Fibroblast of peridontal ligament (primary cell): ENCODE data around the gene TRIM25.
"Not testable (repeated sequence)": the region's sequence is repeated elsewhere in the genome, so short reads cannot be mapped to it uniquely, and the experiment has no call there.

Source experiments
- DNase-seq: peaks from one replicate; pipeline ENCODE4 v3.0.0-alpha.2; 2010; ENCODE audit errors: extremely low read depth

The TRIM25 gene

DNA sequence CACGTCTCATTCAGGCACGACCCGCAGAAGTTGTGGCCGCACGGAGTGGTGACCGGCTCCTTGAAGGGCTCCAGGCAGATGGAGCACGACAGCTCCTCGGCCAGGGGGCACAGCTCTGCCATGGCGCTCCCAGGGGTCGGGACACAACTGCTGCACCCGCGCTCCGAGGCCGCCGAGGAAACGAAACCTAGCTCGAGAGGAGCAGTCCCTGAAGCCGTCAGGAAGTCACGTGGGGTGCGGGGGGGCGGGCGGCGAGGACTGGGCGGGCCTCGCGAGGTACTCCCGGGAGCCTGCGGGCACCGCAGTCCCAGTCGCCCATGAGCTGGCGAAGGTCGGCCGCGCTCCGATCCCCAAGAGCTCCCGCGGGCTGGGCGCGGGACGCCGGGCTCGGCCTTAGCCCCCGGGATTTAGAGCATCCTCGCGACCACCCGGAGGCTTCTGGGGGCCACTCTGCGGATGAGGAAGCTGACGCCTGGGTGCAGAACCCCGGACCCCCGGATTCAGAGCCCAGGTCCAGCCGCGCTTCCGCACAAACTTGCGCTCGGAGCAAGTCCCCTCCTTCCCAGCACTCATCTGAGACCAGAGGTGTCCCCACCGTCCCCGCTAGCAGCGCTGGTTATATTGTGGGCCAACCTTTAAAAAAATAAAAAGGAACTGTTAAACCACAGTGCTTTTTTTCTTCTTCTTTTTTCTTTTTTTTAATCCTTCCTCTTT, at the start of gene TRIM25:
TRIM25 (minus strand) TSS at position 183 of the 714 bp plus-strand sequence; CDS start at position 122, 61 bp downstream.
- peak; percentile 73 for DNase-seq

- DNase-seq: peak; percentile 90
Measured at GRCh38 chr17:56960596-56961538, 47.0 kb upstream of the TRIM25 start, which contains the start of gene COIL. TSS of gene COIL (minus strand) at chr17:56961050. CDS start at chr17:56961019, 31 bp downstream.

DNA sequence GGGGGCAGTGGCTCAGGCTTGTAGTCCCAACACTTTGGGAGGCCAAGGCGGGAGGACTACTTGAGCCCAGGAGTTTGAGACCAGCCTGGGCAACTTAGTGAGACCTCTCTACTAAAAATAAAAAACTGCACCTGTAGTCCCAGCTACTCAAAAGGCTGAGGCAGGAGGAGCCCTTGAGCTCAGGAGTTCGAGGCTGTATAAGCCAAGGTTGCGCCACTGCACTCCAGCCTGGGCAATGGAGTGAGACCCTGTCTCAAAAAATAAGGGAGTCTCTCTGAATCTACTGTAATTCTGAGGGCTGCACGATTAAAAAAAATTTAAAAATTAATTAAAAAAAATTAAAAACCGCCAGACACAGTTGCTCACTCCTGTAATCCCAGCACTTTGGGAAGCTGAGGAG, 43.1 kb upstream of the TRIM25 start:
- no peak for DNase-seq

GRCh38 chr17:56949595-56949994, 35.7 kb upstream of the TRIM25 start:
- no peak for DNase-seq

DNA sequence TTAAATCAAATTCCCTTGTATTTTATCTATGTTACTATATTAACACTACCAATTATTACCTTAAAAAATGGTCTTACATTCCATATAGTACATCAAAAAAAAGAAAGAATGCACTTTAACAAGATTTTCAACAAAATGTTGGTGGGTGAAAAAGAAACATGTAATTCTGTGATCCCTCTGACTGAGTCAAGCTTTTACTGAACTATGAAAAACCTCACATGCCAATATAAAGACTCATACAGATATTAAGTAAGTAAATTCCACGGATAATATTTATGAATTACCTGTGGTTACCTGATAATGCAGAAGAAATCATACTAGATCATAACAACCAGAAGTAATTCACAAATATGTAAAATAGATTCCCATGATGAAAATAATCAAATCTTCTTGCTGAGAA, 34.6 kb upstream of the TRIM25 start:
- DNase-seq: no peak

GRCh38 chr17:56947741-56948140, 33.9 kb upstream of the TRIM25 start:
- no peak for DNase-seq

DNA sequence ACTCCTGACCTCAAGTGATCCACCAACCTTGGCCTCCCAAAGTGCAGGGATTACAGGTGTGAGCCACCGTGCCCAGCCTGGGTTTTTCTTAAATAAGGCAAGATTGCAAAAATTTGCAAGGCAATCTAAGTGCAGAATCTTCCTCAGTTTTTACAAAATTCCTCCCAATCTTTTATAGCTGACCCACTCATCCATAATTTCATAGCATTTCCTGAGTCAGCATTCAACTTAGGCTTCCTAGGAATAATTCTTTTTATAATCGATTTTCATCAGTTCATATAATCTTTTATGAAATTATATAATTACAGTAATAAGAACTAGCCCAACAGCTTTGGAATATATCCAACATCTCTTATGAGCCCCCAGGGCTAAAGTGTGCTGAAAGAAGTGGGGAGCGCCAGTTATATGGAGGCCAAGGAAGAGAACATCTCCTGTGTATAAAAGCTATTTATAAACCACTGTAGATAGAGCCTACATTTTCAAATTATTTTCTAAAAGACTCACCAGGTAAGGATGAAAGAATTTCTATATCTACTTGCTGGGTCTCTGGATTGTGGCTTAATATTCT, 32.2 kb upstream of the TRIM25 start:
- DNase-seq: no peak

DNA sequence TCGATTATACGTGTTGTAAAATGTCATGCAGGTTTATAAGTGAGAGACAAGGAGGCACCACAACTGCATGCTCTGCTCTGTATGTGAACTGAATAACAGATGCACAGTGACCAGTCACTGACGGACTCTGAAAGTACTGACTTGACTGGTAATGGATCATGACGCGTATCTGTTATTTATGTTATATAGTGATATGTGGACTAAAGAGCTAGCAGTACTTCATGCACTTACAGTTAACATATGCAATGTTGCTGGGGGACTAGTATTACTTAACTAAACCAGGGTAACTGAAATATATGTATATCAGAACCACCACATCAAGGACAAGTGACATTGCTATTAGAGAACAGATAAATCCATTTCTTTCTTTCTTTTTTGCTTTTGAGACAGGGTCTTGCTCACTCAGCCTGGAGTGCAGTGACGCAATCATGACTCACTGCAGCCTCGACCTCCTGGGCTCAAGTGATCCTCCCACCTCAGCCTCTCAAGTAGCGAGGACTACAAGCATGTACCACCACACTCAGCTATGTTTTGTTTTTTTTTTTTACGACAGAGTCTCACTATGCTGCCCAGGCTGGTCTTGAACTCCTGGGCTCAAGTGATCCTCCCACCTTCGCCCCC, 29.8 kb upstream of the TRIM25 start:
- no peak for DNase-seq

GRCh38 chr17:56939869-56940484, 26.1 kb upstream of the TRIM25 start:
- DNase-seq: peak; percentile 81

DNA sequence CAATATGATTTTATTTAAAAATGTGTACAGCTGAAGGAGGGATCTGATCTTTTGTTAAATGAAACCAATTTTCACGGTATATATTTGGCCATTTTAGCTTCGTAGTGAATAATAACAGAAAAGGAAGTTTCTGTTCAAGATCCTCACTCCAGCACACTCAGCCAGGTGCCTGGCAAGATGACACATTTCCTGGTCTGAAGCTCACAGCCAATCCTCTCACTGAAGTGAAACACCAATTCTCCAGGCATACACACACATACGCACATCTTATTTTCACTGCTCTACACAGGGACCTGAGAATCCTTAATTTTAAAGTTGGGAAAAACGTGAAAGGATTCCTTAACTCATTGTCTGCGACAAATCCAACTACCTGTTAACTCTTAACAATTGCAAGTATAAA, 24.4 kb upstream of the TRIM25 start:
- DNase-seq: not testable (repeated sequence)

DNA sequence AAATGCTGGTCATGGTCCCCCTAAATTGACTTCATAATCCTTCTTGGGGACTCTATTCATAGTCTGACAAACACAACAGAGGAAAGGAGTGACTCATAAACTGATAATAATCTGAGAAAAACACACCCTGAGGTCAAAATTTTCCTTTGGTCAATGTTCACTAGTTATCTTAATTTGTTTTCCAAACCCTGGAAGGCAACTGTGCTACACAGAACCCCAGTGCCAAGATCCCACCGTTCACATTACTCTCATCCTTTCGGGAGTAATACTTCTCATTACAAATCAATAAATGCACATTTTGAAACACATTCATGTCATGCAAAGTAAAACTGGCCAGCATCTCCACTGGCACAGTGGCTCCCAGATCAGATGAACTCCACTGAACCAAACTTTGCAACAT, 23.8 kb upstream of the TRIM25 start:
- DNase-seq: no peak

DNA sequence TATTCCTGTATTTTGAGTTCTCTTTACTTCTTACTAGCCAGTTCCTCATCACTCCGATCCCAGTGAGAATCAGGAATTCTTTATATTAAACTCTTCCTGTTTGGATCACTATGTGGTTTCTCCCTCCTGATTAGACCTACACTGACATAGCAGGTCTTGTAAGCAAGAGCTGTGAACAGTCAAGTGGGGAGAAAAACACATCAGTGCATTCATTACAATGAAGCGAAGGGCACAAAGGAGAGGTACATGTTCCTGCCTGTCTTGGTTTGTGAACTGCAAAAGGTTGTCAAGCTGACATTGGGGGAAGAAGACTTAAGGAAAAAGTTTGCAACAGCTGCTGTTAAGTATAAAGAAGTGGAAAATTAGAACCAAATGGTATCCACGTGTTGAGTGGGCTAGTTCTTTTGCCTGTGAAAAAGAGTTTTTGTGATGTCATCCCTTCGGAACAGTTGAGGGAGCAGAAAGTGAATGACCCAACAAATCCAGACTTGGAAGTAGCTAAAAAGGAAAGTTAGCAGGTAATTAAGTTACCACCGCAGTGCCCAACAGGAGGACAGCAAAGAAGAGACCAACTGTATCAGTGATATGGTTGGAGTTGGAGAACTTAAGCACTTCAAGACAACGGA, 23.0 kb upstream of the TRIM25 start:
- DNase-seq: peak; percentile 58

DNA sequence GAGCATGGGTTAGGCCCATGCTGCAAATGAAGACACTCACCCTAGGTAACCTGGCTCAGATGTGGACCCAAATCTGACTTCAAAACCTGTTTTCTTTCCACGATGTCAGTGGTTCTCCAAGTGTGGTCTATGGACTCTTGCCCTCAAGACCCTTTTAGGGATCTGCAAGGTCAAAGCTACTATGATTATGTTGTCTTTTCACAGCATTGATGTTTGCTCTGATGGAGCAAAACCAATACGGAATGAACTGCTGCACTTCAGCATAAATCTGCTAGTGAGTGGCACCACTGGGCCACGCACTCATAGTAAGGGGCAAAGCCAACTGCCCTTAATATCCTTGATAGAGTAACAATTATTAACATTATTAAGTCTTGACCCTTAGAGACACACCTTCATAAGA, 21.6 kb upstream of the TRIM25 start:
- DNase-seq: no peak

- DNase-seq: no peak
Measured at GRCh38 chr17:56934280-56934679, 20.4 kb upstream of the TRIM25 start.

DNA sequence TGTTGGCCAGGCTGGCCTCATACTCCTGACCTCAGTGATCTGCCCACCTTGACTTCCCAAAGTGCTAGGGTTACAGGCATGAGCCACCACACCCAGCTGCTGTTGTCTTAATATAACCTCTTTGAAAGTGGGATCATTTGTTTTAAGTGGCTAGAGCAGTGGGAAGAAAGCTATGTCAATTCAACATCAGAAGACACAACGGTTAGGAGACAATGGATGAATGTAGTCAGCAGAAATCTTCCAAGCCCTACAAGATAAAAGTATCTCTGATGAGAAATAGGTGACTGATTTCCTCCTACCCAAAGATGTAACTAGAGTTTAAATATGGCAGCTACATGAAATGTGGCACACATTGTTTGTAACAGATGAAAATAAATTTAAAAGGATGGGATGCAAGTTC, 20.0 kb upstream of the TRIM25 start:
- no peak for DNase-seq

- no peak for DNase-seq
Measured at GRCh38 chr17:56933151-56933745, 19.4 kb upstream of the TRIM25 start.

DNA sequence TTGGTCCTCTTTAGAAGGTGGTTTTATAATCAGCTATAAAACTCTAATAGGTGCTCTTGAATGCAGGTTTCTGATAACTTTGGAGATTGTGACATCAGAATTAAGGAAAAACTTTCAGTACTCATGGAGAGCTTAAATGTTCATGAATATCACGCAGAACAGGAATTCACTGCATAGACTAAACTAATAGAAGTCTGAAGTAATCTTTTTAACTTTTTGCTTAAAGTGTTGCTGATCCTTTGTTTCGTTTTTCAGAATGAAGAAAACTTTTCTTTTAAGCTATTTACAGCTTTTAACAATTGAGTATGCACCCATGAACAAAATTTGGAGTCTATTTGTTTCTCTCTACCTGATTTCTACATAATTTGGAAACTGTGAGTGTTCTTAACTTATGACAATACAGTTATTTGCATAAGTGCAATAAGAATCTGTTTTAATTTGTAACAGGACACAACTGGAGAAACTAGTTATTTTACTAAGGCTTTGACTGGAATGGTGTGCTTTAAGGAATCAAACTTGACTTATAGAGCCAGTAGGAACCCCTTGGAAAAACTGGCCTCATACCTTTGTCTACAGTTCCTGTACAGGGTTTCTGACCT, 17.0 kb upstream of the TRIM25 start:
- DNase-seq: no peak

- DNase-seq: no peak
Measured at GRCh38 chr17:56929362-56929969, 15.6 kb upstream of the TRIM25 start.

GRCh38 chr17:56928586-56928985, 14.7 kb upstream of the TRIM25 start:
- no peak for DNase-seq

DNA sequence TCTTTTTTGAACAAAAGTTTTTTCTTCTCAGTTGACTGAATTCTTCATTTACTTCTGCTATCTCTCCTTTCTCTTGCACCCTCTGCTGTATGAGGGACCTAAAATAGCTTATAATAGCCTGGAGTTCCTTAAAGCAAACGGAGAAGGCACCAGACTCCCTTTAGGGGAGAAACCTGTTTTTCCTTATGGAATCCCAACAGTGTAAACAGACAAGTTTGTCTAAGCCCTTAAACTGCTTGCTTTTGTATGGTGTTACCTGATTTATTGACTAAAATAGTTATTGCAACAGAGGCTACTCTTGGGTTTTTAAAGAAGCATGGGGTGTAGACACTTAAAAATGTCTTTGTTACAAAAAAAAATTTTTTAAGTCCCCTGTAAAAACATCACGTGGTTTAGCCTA, 12.9 kb upstream of the TRIM25 start:
- DNase-seq: no peak
